Activated CD4-positive, alpha-beta T cell treated with anti-CD3 and anti-CD28 coated beads, Interleukin-10, Interleukin-2, amounts not matched to agents 100 ng/mL and 50 ng/mL, durations not matched to agents 16 hours and 8 hours (primary cell): ENCODE results near the gene ZNF593OS.
A peak's percentile ranks its signal among the peaks of the same experiment; 100 is the strongest.

Experiments used
- DNase-seq: peaks from one replicate; pipeline ENCODE4 v3.0.0-alpha.2; 2020

The ZNF593OS gene

DNA sequence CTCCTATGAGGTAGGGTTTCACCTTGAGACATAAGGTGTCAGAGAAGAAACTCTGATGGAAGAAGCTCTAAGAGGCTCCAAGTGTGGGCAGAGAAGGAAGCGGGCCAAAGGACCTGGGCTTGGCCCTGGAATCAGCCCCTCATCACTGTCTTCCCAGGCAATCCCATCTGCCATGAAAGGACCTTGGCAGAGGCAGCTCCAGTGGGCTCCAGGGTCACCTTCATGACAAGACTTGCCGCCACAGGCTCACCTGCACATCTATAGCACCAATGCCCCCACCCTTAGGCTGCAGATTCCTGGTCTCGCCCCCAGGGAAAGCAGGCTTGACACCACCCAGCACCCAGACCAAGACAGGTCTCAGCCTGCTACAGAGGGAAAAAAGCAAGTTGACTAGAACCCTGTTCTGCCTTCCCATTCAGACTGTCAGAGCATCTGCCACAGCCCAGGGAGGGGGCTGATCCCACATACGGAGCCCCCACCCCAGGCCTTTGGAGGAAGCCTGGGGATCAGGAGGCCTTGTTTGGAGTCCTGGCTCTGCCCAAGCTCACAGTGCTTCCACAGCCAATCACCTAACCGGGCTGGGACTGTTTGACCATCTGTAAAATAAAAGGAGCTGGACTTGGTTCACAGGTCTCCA, 13.2 kb downstream of the ZNF593OS start:
- DNase-seq, result no peak

DNA sequence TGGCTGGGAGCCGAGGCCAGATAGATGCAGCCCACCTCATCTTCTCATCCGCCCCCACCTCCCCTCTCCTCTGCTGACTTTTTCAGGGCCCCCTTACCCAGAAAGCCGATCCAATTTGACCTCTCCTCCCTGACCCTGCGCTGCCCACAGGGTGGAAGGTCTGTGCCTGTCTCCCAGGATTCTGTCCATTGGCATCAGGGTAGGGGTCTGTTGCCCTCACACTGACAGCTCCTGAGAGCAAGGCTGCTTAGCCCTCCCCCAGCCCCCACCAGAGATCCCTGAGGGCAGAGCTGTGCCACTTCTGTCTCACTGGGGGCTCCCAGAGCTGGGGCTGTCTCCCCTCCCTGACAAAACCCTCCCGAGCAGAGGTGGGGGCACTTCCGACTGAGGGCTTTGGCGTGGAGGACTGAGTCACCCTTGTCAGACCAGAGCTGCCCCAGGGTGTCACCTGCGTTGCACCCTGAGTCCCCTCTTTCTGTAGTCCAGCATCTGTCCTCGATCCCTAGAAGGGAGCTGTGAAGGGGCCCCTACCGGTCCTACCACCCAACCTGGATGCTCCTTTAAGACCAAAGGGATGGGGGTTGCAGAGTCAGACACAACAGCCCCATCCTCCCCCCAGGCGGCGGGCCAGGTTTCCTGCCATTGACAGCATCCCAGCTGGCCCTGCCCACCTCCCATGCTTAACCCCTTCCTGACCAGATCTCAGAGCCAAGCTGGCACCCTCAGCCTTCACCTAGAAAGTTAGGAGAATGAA, 15.2 kb downstream of the ZNF593OS start:
- no peak for DNase-seq

DNA sequence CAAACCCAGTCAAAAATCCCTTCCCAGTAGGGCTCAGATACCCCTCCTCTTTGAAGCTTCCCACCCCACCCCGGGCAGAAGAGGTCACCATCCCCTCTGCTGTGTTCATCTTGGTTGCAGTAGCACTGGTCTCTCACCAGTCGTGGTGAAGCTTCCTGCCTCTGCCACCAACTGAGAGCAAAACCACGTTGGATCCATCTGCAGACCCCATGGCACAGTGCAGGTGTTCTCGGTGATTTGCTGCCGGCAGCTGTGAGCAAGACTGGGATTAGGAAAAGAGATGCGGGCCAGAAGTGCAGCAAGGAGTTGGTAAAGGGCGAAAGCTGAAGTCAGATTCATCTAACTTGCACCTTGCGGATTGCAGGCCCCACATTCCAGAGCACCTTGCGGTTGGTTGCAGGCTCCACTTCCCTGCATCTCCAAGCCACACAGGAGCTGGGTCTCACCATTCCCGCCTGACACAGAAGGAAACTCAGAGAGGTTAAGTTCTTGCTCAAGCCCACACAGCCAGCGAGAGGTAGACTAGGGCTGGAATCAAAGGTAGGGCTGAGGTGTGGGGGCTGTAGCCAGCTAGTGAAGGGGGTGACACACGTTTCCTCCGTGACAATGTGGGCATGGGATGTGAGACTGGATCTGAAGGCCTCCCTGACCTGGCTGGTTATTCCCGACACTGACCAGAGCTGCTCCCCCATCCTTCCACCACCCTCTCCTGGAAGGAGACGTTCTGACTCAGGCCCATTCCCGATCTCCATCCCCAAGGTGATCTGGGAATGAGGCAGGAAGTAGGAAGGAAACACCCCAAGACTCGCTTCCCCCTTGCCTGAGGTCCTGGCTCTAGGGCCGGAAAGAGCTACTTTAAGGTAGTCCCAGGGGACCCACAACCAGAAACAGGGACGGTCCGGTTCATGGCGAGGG, 16.0 kb downstream of the ZNF593OS start:
- DNase-seq, result no peak

DNA sequence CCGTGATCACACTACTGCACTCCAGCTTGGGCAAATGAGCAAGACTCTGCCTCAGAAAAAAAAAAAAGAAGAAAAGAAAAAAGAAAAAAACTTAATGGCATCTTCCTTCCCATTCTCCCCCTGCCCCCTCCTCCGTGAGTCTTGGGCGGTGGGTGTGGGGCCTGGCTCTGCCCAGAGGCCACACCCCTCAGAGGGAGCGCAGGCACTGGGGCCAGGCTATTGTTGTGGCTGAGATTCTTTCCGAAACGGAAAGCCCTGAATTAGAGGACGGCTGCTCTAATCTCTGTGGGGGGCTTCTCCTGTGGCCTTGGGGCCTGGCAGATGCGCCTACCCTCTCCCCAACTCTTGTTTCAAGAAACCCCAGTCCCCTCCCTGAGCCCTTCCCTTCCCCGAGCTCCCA, 16.9 kb downstream of the ZNF593OS start:
- DNase-seq, result no peak

DNA sequence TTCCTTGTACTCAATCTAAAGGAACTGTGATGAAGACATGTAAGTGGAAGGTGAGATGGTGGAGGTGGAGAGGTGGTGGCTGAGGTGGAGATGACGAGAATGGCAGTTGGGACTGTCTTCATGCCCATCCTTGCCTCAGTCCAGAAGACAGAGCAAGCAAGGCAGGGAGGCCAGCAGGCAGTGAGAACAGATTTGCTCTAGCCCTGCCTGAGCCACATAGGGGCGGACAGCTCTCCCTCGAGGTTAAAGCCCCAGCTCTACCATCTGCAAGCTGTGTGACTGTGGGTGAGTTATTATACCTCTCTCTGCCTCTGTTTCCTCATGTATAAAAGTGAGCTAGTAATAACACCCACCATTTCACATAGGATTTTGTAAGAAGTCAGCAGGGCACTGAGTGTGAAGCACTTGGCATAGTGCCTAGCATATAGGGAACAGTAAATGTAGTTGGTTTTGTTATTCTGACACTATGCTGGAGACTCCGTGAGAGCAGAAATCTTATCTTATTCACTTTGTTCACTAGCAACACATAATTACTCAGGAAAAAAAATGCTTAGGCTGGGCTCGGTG, 17.6 kb downstream of the ZNF593OS start:
- no peak for DNase-seq

DNA sequence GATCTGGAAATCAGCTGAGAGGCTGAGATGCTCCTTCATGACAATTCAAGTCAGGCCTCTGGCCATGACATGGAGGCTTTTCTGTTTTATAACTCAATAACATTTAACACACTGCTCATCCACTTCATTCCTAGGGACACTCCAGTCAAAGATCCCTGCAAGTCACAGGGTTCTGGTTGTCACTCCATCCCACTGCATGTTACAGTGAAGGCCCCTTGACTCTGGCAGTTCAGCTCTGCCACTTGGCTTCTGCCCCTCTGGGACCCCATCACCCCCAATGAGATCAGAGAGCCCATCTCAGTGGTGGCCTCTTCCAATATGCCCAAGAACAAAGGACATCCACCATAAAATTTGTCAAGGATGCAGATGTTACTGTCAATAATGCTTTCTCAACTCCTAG, 22.7 kb downstream of the ZNF593OS start:
- no peak for DNase-seq

DNA sequence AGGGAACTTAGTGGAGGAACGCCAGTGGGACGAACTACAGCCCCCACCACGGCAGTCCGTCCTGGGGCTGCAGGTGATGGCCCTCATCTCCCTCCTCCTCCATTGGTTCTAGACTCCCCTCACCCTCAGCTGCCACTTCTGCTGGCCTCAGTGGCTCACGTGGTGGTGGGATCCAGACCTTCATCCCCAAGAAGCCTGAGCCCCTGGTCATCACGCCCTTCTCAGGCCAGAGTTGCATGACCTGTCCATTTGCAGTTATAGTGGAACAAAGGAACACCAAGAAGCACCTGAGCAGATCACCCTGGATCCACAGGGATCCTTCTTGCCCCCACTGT, 25.7 kb downstream of the ZNF593OS start:
- no peak for DNase-seq

DNA sequence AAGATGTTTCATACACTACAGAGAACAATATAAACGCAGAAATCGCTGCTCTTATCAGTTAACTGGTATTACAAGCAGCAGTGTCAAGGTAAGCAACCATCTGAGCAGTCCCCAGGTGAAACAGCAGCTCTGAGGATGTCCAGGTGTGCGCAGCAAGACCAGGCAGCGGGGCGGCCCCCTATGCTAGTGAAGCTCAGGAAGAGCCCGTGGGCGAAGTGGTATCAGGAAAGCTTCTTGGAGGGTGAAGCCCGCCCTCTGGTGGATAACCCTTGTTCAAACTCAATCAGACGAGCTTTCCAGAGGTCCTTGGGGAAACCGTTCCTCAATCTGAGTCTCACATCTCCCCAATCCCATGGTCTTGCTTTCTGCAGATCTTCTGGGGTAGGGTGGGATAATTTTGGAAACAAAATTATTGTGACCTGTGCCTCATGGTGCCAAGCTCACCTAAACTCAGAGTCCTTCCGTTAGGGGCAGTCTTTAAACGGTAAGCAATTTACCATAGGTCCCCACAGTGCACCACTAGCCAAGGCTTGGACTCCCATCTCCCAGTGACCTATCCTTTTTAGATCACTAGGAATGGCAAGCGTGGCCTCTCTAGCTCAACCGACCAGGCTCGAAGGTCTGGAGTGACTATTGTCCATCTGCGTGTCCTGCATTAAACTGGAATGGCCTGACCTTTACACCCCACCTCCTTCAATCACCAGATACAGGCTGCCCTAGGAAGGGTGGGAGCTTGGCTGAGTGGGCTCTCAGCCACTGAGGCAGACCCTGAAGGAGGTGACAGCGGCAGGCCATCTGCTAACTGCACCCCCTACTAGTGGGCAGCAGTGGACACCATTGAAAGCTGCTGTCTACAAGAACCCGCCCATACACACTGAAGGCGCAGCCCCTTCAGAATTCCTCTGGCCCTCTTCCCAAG, 26.3 kb downstream of the ZNF593OS start:
- DNase-seq, result peak; percentile 80

DNA sequence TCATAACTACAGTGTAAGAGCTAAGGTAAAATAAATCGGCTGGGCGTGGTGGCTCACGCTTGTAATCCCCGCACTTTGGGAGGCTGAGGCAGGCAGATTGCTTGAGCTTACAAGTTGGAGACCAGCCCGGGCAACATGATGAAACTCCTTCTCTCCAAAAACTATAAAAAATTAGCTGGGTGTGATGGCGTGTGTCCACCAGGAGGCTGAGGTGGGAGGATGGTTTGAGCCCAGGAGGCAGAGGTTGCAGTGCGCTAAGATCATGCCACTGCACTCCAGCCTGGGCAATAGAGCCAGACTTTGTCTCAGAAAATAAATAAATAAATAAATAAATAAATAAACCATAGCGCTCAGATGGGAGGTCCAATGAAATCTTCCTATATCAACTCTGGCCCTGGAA, 29.5 kb downstream of the ZNF593OS start:
- no peak for DNase-seq

DNA sequence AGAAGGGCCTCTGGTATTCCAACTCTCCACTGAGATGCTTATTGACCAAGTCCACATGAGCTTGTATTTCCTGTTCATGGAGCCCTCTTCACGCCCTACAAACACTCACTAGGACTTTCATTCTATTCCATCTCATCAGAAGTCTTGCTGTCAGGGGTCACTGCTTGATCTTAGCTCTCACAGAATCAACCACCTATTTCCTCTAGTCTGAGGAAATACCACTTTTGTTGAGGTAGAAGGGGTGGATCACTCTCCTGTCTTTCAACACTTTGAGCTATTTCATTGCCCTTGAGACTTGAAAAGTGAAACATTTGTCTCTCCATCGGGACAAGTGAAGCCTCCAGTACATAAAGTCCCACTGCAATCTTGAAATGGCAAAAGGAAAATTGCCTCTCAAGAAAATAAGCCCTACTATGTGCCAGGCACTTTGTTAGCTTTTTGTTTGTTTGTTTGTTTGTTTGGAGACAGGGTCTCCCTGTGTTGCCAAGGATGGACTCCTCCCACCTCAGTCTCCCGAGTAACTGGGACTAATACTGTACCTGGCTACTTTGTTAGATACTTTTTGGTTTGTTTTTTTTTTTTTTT, 32.6 kb downstream of the ZNF593OS start:
- no peak for DNase-seq

DNA sequence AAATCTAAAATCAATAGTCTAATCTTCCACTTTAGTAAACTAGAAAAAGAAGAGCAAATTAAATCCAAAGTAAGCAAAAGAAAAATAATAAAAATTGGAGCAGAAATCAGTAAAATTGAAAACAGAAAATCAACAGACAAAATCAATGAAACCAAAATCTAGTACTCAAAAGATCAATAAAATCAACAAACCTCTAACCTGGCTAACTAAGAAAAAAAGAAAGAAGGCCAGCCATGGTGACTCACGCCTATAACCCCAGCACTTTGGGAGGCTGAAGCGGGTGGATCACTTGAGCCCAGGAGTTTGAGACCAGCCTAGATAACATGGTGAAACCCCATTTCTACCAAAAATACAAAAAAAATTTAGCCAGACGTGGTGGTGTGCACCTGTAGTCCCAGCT, 37.2 kb downstream of the ZNF593OS start:
- no peak for DNase-seq

DNA sequence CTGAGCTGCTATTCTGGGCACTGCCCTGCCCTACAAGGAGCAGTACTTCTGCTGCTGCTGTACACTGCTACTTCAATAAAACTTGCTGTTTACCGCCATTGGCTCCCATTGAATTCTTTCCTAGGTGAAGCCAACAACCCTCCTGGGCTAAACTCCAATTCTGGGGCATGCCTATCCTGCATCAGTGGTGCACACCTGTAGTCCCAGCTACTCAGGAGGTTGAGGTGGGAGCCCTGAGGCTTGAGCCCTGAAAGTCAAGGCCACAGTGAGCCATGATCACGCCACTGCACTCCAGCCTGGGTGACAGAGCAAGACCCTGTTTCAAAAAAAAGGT, 38.8 kb downstream of the ZNF593OS start:
- DNase-seq, result no peak

DNA sequence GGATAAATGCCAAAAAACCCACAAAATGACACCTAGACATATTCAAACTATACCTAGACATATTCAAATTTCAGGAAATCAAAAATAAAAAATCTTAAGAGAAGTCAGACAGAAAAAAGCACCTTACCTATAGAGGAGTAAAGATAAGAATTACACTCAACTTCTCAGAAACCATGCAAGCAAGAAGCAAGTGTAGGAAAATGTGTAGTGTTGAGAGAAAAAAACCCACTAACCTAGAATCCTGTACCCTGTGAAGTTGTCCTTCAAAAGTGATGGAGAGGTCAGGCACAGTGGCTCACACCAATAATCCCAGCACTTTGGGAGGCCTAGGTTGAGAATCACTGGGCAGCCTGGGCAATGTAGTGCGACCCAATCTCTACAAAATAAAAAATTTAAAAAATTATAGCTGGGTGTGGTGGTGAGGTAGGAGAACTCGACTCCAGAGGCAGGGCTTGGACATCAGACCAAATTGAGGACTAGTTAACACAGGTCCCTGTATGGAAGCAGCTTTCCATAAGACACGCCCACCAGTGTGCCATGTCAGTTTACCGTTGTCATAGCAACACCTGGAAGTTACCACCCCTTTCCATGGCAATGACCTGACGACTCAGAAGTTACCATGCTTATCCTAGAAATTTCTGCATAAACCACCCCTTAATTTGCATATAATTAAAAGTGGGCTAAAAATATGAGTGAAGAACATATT, 39.4 kb downstream of the ZNF593OS start:
- no peak for DNase-seq

DNA sequence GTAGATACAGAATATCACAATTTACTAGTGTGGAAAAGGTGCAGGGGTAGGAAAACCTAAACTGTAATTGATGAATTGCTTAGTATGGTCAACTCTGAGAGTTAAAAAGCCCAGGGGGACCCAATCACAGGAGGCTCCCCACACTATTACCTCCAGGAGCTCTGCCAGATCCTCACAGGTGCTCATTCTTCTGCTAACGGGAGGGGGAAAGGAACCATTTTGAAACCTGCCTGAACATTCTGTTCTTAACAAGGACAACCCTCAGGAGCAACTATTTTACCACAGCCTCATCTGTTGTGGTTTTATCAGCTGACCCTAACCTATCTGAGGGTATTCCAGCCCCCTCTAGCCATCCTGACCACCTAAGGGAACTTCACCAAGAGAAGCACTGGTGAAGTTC, 40.9 kb downstream of the ZNF593OS start:
- DNase-seq, result no peak

DNA sequence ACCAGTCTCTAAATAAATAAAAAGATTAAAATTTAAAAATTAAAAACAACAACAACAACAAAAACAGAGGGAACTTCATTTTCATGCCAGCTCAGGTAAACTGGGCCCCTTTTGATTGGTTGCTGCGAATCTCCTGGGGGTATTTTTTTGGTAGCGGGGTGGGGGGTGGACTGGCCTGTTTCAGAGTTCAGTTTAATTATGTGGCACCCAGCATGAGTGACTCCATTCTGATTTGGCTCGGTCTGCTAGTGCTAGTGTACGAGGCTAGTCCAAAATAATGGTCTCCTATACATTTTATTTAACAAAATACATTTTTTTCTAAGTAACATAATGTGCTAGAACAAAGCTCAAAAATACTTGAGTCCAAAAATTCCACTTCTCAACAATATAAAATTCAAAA, 41.9 kb downstream of the ZNF593OS start:
- no peak for DNase-seq

DNA sequence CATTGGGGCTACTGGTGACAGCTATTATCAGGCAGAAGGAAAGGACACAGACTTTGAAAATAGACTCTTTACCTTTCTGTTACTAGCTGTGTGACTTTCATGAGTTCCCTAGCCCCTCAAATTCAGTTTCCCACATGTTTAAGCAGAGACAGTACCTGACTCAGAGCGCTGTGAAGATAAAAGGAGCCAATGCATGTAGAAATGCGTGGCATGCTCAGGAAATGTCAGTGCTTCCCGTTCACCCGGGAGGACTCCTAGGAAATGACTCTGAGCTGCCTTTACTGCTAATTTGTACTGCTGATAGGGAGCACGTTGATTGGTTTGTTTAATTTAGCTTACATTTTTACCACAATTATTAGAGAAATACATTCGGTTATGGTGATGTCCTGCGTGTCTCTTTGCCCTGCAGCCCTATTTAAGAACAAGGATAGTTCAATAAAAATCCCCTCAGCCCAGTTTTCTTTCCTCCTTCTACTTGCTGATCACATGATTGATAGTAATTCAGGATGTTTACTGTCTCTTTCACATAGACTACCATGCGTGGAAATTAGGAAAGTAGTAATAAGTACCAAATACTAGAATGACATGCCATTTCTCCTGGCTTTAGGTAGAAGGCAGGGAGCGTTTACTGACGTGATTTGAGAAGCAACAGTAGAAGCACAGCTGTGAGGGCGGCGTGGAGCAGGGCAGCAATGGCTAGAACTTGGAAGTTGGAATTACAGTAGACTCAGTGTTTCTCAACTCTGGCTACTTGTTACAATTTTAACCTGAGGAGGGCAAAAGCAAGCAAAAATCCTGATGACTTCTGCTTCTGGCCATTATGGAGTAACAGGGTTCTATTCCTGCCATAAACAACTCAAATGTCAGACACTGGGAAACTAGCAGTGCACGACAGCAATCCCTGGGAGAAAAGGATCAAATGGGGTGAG, 44.1 kb downstream of the ZNF593OS start:
- peak; percentile 21 for DNase-seq

DNA sequence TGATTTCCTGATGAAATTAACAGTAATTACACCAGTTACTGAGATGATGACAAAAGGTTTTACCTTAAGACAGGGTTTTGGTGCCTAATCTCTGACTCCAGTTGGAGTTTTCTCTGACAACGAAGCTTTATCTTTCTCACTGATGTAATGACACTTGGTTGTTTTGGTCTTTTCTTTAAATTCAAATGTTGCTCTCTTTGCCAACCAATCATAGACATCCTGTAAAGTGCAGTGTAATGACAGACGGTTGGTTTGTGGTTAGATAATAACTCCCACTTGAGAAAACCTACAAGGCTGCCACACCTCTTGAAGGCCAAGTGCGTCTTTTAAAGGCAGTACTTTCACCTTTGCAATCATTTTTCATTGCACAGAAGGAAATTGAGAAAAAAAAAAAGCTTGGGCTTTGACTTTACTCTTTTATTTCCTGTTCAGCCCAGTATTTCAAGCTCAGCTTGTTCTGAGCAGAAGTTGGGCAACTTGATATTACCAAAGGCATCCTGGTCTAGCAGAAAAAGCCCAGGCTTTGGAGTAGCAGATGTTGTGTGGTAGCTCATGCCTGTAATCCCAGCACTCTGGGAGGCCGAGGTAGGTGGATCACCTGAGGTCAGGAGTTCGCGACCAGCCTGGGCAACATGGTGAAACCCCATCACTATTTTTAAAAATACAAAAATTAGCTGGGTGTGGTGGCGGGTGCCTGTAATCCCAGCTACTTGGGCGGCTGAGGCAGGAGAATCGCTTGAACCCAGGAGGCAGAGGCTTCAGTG, 45.1 kb downstream of the ZNF593OS start:
- peak; percentile 91 for DNase-seq

DNA sequence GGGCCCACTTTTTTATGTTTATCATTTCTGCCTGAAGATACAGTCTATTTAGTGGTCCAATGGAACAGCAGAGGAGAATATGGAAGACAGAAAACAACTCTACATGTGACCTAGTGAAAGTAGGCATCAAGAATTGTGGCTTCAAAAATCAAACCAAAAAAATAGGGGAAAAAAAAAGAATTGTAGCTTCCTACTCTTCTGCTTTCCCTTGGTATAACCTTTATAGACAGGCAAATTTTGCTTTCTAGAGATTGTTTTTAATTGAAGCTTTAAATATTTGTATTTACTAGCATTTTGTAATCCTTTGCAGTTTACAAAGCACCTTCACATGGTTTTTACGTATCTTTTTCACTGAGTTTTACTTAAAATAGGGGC, 45.7 kb downstream of the ZNF593OS start:
- no peak for DNase-seq

DNA sequence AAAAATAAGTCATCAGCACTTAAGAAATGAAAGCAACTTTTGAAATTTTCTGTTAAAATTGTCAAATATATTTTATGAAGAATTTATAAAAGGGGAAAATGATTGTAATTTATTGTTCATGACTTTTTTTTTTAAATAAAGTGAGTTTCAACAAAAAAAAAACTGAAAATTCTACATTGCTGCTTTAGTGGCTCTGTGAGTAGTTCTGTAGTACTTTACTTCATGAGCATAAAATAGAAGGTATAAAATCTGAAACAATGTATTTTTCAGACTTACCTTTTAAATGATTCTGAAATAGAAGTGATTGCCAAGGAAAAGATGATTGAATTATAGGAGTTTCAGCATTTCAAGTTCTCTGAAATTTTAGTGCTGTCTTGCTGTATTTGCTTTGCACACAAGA, 46.2 kb downstream of the ZNF593OS start:
- no peak for DNase-seq
